KG1 (cell line): ENCODE measurements around the gene SLC36A3.
"Not testable (repeated sequence)": the region's sequence is repeated elsewhere in the genome, so short reads cannot be mapped to it uniquely, and the experiment has no call there.

ENCODE experiments used
- DNase-seq: peaks from one replicate; lab custom pipeline; 2025; lab: John Stamatoyannopoulos, UW

The SLC36A3 gene

DNA sequence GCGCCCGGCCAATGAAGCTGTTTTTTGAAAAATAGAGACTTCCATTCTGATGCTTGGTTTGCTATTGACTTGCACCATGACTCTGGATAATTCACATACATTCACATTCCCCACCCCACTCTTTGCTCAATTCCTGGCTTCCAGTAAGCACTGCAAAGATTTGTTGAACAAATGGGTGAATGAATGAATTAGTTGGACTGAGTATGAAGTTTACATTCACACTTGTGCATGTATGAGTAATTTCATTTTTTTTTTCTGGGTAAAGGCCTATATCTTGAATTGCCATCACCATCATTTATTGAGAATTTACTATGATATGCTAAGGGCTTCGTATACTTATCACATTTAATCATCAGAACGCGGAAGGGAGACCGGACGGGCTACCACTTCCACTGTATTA is 65.9 kb downstream of the SLC36A3 start:
- DNase-seq, result no peak

DNA sequence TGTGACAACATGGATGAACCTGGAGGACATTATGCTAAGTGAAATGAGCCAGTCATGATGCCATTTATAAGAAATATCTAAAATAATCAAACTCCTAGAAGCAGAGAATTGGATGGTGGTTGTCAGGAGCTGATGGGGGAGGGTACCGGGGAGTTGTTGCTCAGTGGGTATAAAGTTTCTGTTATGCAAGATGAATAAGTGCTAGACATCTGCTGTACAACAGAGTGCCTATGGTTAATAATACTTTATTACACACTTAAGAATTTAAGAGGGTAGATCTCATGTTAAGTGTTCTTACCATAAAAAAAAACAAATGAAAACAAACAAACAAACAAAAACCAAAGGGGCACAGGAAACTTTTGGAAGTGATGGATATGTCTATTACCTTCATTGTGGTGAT is 66.7 kb downstream of the SLC36A3 start:
- DNase-seq, result no peak

DNA sequence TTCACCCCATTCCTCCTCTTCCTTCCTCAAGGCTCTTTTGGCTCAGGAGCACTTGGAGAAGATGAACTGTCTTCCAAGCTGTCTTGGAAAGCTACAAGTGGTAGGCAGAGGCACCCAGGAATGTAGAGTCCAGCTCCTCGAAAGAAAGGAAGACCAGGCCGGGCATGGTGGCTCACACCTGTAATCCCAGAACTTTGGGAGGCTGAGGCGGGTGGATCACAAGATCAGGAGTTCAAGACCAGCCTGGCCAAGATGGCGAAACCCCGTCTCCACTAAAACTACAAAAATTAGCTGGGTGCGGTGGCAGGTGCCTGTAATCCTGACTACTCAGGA is 68.4 kb downstream of the SLC36A3 start:
- DNase-seq, result not testable (repeated sequence)

DNA sequence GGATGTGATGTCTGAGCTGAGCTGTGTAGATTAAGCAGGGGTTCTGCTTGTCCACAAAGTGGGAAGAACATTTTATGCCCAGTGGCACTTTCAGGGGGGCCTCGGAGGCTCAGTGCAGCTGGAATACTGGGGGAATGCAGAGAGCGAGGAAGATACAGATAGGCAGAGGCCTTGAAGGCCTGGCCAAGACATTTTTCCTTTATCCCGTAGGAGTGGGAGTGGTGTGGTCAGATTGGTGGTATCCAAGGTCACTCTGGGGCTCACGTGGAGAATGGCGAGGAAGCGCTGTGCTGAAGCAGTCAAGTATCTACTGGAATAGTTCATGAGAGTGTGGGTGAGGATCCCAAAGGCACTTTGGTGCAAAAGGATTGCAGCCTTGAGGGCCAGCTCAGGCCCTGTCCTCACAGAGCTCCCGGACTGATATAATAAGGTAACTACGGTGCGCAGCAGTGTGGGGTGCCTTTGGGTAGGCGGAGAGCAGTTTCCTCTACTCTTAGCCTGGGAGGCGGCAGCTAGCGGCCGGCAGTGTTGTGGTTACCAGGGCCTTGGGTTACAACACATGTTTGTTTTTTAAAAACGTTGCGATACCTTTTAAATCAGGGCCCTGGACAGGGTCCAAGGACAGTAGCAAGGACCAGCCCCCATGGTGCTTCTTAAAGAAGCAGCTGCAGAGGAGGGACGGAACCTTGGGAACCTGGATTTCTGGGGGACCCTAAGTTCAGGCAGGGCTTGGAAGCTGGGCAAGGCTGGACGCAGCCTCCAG is 68.9 kb downstream of the SLC36A3 start:
- DNase-seq, result no peak

DNA sequence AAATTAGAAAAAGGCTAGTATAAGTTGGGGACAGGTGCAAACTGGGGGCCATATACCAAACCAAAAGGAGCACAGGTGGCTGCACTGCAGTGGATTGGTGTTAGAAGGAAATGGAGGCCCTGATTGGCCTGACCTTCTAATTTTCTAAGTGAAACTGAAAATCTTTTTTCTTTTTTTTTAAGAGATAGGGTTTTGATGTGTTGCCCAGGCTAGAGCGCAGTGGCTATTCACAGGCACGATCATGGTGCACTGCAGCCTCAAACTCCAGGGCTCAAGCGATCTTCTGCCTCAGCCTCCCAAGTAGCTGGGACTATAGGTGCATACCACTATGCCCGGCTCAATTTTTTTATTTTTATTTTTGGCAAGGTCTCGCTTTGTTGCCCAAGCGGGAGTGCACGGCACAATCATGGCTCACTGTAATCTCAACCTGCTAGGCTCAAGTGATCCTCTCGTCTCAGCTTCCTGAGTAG is 69.9 kb downstream of the SLC36A3 start:
- no peak for DNase-seq

DNA sequence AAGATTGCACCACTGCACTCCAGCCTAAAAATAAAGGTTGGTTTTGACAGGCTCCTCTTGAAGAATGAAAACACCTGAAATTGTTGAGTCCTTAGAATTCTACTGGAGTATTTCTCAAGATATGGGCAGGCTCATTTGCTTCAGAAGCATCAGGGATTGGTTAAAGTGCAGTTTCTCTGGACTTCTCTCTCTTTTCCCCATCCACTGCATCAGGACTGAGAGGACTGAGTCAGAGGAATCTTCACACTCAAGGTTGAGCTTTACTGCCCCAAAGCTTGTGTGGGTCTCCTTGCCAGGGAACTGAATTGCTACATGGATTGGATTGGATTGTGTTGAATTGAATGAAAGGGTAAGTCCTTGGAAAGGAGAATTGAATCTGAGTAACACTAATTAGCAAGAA is 72.2 kb downstream of the SLC36A3 start:
- no peak for DNase-seq

DNA sequence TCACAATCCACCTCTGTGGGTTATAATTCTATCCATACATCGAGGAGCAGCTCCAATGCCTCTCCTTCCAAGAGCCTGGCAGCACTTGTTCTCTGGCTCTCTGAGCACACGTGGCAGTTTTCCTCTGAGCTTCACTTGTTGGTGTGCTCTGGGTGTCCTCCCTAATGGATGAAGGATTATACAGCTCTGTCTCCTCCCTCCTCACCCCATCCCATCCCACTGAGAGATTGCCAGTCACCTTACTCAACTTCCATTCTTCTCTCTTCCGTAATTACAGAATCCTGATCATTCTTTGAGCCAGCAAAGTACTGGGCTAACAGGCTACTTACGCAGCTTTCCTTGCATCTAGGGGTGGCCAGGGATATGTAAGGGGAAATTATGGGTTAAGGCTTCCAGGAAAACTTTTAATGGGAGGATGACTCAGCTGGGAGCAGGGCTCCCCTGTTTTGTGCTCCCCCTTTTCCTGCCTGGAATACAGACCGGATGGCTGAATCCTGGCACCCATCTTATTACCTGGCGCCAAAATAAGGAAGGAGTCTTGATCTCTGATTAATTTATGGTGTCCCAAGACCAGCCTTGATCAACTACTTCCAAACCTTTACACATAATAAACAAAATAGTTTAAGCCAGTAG is 73.4 kb downstream of the SLC36A3 start:
- no peak for DNase-seq

DNA sequence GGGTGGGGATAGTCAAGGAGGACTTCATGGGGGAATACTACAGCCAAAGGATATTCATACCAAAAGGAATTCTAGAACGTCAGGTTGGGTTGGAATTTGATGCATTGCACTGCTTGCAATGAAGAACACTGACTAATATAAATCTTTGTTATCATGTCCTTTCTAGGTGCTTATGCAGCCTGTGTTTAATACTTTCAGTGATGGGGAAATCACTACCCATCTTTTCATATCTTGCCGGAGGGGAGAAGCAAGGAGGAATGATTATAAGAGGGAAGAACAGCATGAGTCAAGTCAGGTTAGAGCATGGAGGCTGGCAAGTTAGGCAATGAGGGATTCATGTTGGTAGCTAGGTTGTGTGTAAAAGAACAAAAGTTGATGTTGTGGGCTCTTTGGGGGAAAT is 74.6 kb downstream of the SLC36A3 start:
- no peak for DNase-seq

DNA sequence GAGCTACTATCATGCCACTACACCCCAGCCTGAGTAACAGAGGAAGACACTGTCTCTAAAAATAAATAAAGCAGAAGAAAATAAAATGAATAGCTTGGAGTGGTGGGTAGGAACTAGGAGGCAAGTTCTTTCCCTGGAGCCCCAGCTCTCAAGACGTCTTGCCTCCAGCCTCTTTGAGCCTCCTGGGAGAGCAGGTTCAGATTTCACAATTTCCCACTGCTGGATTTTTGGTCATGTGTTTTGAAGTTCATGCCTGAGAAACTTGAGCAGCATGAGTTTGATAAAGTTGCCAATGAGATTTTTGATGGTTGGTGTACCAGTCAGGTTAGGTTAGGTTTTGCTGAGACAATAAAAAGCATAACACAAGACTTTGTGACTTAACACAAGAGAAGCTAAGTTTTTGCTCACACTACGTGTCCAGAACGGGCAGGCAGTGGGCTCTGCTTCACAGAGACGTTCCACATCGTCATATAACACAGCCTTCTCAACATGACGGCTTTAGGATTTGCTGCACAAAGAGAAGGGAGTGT is 75.6 kb downstream of the SLC36A3 start:
- no peak for DNase-seq
